Testis (tissue), 3 donors: ENCODE measurements around the gene MGAT4C. TPM values are rescaled to one million over a fixed set of nuclear protein-coding genes. Genes with fewer than 3 reads are reported as not detected.

Source experiments
- DNase-seq: peaks from one replicate; pipeline ENCODE4 v3.0.0-alpha.2; 2019
- H3K27ac ChIP-seq, 2 donors: fragments of 200-600 bp; sonication (generic); one replicate each; pipeline ENCODE4 v1.5.1; 2019
- H3K27me3 ChIP-seq: fragments of 200-600 bp; sonication (generic); one replicate; pipeline ENCODE4 v1.5.1; 2019
- H3K36me3 ChIP-seq: fragments of 200-600 bp; sonication (generic); one replicate; pipeline ENCODE4 v1.5.1; 2017; ENCODE audit warnings: low read depth; ENCODE audit errors: missing control alignments
- H3K4me1 ChIP-seq: fragments of 200-600 bp; sonication (generic); one replicate; pipeline ENCODE4 v1.5.1; 2019
- H3K4me3 ChIP-seq, 2 donors: fragments of 200-600 bp; sonication (generic); one replicate each; pipeline ENCODE4 v1.5.1; 2017 to 2019
- H3K9me3 ChIP-seq: fragments of 200-600 bp; sonication (generic); one replicate; pipeline ENCODE4 v1.5.1; 2017
- CTCF ChIP-seq, 3 experiments: fragments of 450-650 bp in 2 of 3; fragments of 200-600 bp in 1 of 3; sonication (generic) in 1 of 3; IDR thresholded peaks; one replicate each; pipeline ENCODE4 v1.5.1; 2016 to 2019; ENCODE audit warnings: antibody characterized with exemption in 3 of 3, mild to moderate bottlenecking in 2 of 3, moderate library complexity in 1 of 3
- POLR2A ChIP-seq: fragments of 450-650 bp; IDR thresholded peaks from one replicate; pipeline ENCODE4 v1.6.1; 2017; ENCODE audit warnings: antibody characterized with exemption, mild to moderate bottlenecking, moderate library complexity
- WGBS, 2 donors: methylation state at CpG; one replicate each; pipeline ENCODE4 v1.1.5; 2018; 5-methylcytosine and 5-hydroxymethylcytosine counted together
- intact Hi-C: fragments of 100-400 bp; cut with DNase I; formaldehyde crosslinking; loops from one replicate; pipeline ENCODE4 v1.15.1; 2023; ENCODE audit warnings: low total_unique reads
- polyA plus RNA-seq: library from polyadenylated mRNA; stranded (reverse); fragments of 350-450 nt; fragmentation: Illumina TruSeq; extraction: RNeasy Lipid Tissue Mini Kit (QIAGEN cat#74804); gene quantifications from one replicate; pipeline ENCODE4 v1.2.3, GENCODE V29; 2014; ENCODE audit warnings: low read depth, low replicate concordance; ENCODE audit not compliant: insufficient read depth
- total RNA-seq, 2 donors: library from RNA; depleted of rRNA; stranded (reverse); fragments of >200 nt; gene quantifications; one replicate each; pipeline ENCODE4 v1.2.3, GENCODE V29; 2016

The MGAT4C gene
- total and polyA plus RNA-seq, 3 donors from 2014 or later = 5.5 to 11.3 (median 7.4) TPM

- H3K4me3 ChIP-seq = no peak overlapping the region
- no peaks in the 10 kb centered on the region for H3K9me3 ChIP-seq
- no peak for TF ChIP-seq CTCF (IDR thresholded peaks at IDR 0.05)
- TF ChIP-seq POLR2A = no peak
- DNase-seq = no peak
- no peaks in the 10 kb centered on the region for H3K36me3 ChIP-seq
- no peaks in the 10 kb centered on the region for H3K27me3 ChIP-seq
- 85 to 91% methylated on average over 2 of the region's 2 CpGs for WGBS, 2 donors
- H3K27ac ChIP-seq = no peak overlapping the region
- H3K4me1 ChIP-seq = no peaks in the 10 kb centered on the region
- intact Hi-C loops = no loop called here
These were observed 258.1 kb downstream of the MGAT4C start for GRCh38 chr12:85998074-85998473.

GRCh38 chr12:85996280-85996679, 259.9 kb downstream of the MGAT4C start:
- WGBS, 2 donors = 75 to 77% methylated on average over 3 of the region's 3 CpGs
- no peak overlapping the region for H3K4me3 ChIP-seq
- H3K27me3 ChIP-seq = no peaks in the 10 kb centered on the region
- no peak overlapping the region for H3K27ac ChIP-seq
- H3K4me1 ChIP-seq = no peaks in the 10 kb centered on the region
- DNase-seq = no peak
- TF ChIP-seq POLR2A (no peak), CTCF (IDR thresholded peaks at IDR 0.05) (no peak)
- H3K9me3 ChIP-seq = no peaks in the 10 kb centered on the region
- H3K36me3 ChIP-seq = no peaks in the 10 kb centered on the region
- intact Hi-C loops = no loop called here

- H3K9me3 ChIP-seq = no peaks in the 10 kb centered on the region
- H3K36me3 ChIP-seq = no peaks in the 10 kb centered on the region
- intact Hi-C loops = no loop called here
- H3K27me3 ChIP-seq = no peaks in the 10 kb centered on the region
- WGBS, 2 donors = 93% methylated on average over 3 to 4 of the region's 4 CpGs
- H3K27ac ChIP-seq = no peak overlapping the region
- DNase-seq = no peak
- H3K4me3 ChIP-seq = no peak overlapping the region
- no peaks in the 10 kb centered on the region for H3K4me1 ChIP-seq
- TF ChIP-seq CTCF (IDR thresholded peaks at IDR 0.05) (no peak), POLR2A (no peak)
These were observed 262.4 kb downstream of the MGAT4C start for GRCh38 chr12:85993746-85994145.

GRCh38 chr12:85985996-85986395, 270.2 kb downstream of the MGAT4C start:
- Histone ChIP-seq H3K4me3 (no peak overlapping the region), H3K4me1 (no peaks in the 10 kb centered on the region), H3K27ac (no peak overlapping the region), H3K36me3 (no peaks in the 10 kb centered on the region), H3K9me3 (no peaks in the 10 kb centered on the region), H3K27me3 (no peaks in the 10 kb centered on the region)
- no peak for TF ChIP-seq POLR2A
- no peak for TF ChIP-seq CTCF (IDR thresholded peaks at IDR 0.05)
- intact Hi-C loops = no loop called here
- no peak for DNase-seq

- H3K4me1 ChIP-seq = no peaks in the 10 kb centered on the region
- H3K27me3 ChIP-seq = no peaks in the 10 kb centered on the region
- no peak for DNase-seq
- no peak overlapping the region for H3K27ac ChIP-seq
- TF ChIP-seq CTCF (IDR thresholded peaks at IDR 0.05) (no peak), POLR2A (no peak)
- intact Hi-C loops = no loop called here
- no peak overlapping the region for H3K4me3 ChIP-seq
- H3K36me3 ChIP-seq = no peaks in the 10 kb centered on the region
- no peaks in the 10 kb centered on the region for H3K9me3 ChIP-seq
- WGBS, 2 donors = 88 to 92% methylated on average over 5 of the region's 5 CpGs
These were observed 272.6 kb downstream of the MGAT4C start for GRCh38 chr12:85983601-85984000.
